B cell (primary cell): ENCODE results near the gene COL9A3. TPM values are rescaled to one million over a fixed set of nuclear protein-coding genes. Genes with fewer than 3 reads are reported as not detected.

Source experiments
- ATAC-seq: fragments of 200-7000 bp; cut with Tn5 transposase; one replicate; pipeline ENCODE4 v1.10.0; 2021; ENCODE audit warnings: low read depth, mild to moderate bottlenecking, moderate number of reproducible peaks, moderate library complexity
- CTCF ChIA-PET: fragments of 350-600 bp; sonication (Branson Sonifier 250); formaldehyde crosslinking; loops from one replicate; lab custom pipeline; 2021; ENCODE audit warnings: antibody characterized with exemption, inconsistent platforms; lab: Charles Lee
- POLR2A ChIA-PET: fragments of 350-600 bp; sonication (Branson Sonifier 250); formaldehyde crosslinking; loops from one replicate; lab custom pipeline; 2021; ENCODE audit warnings: antibody characterized with exemption; lab: Charles Lee
- DNase-seq: peaks from one replicate; pipeline ENCODE4 v3.0.0; 2013
- H2AFZ ChIP-seq: 2 replicates; pipeline ENCODE4 v1.6.1; 2012; ENCODE audit warnings: mild to moderate bottlenecking, low read depth, low read length; ENCODE audit not compliant: insufficient read depth, poor library complexity, severe bottlenecking
- H3K27ac ChIP-seq, 2 donors: 1 replicate in 1 of 2; 2 replicates in 1 of 2; pipeline ENCODE4 v1.5.1; 2012 to 2013; ENCODE audit warnings: low read length in 2 of 2, mild to moderate bottlenecking in 2 of 2, moderate library complexity in 1 of 2
- H3K27me3 ChIP-seq, 4 experiments: fragments of 200-600 bp in 1 of 4; sonication (generic) in 1 of 4; replicated peaks in 1 of 4; 1 replicate in 2 of 4; 2 replicates in 2 of 4; pipeline versions ENCODE4 v1.6.1 to v1.7.0; 2013 to 2016; ENCODE audit warnings: low read length in 3 of 4, mild to moderate bottlenecking in 2 of 4, mixed read lengths in 1 of 4, moderate library complexity in 1 of 4; ENCODE audit not compliant: insufficient read depth in 4 of 4, control insufficient read depth in 3 of 4; ENCODE audit errors: control extremely low read depth in 1 of 4
- H3K36me3 ChIP-seq, 2 experiments: replicated peaks in 1 of 2; 1 replicate in 1 of 2; 2 replicates in 1 of 2; pipeline versions ENCODE4 v1.6.1 to v1.7.1; 2013; ENCODE audit warnings: low read length in 1 of 2; ENCODE audit not compliant: insufficient read depth in 2 of 2, control insufficient read depth in 1 of 2; ENCODE audit errors: control extremely low read depth in 1 of 2, extremely low read depth in 1 of 2
- H3K4me1 ChIP-seq, 2 donors: fragments of 200-600 bp in 1 of 2; sonication (generic) in 1 of 2; 1 replicate in 1 of 2; 2 replicates in 1 of 2; pipeline versions ENCODE4 v1.5.1 to v1.6.1; 2013 to 2017; ENCODE audit warnings: low read length in 2 of 2; ENCODE audit not compliant: control insufficient read depth in 2 of 2, insufficient read depth in 2 of 2
- H3K4me2 ChIP-seq: replicated peaks from 2 replicates; pipeline ENCODE3; 2012; ENCODE audit warnings: mild to moderate bottlenecking, low read depth, low read length; ENCODE audit not compliant: poor library complexity, severe bottlenecking
- H3K4me3 ChIP-seq, 5 experiments: fragments of 200-600 bp in 1 of 5; sonication (generic) in 1 of 5; 1 replicate in 3 of 5; 2 replicates in 2 of 5; pipeline versions ENCODE4 v1.5.1 to v1.7.0; 2011 to 2016; ENCODE audit warnings: low read length in 4 of 5, mild to moderate bottlenecking in 4 of 5, low read depth in 2 of 5, control low read depth in 1 of 5, moderate library complexity in 1 of 5; ENCODE audit not compliant: insufficient read depth in 1 of 5; ENCODE audit errors: control extremely low read depth in 1 of 5, extremely low read depth in 1 of 5
- H3K79me2 ChIP-seq: fragments of 200-600 bp; sonication (generic); one replicate; pipeline ENCODE4 v1.6.0; 2016; ENCODE audit warnings: low read length; ENCODE audit not compliant: control insufficient read depth, insufficient read depth
- H3K9ac ChIP-seq: fragments of 200-600 bp; sonication (generic); 2 replicates; pipeline ENCODE4 v1.6.1; 2017; ENCODE audit warnings: mild to moderate bottlenecking, low read length, moderate library complexity
- H3K9me3 ChIP-seq, 3 donors: one replicate each; pipeline versions ENCODE4 v1.6.1 to v1.7.1; 2013; ENCODE audit warnings: low read length in 2 of 3; ENCODE audit not compliant: control insufficient read depth in 2 of 3, insufficient read depth in 1 of 3; ENCODE audit errors: control extremely low read depth in 1 of 3
- H4K20me1 ChIP-seq: 2 replicates; pipeline ENCODE4 v1.6.0; 2012; ENCODE audit warnings: mild to moderate bottlenecking, low read length; ENCODE audit not compliant: insufficient read depth, control insufficient read depth, poor library complexity, severe bottlenecking
- H3K27ac Mint-ChIP-seq: one replicate; pipeline ENCODE4 v1.8.0; 2021; ENCODE audit warnings: mixed read lengths
- H3K27me3 Mint-ChIP-seq: one replicate; pipeline ENCODE4 v1.8.0; 2021; ENCODE audit warnings: mixed read lengths
- H3K4me1 Mint-ChIP-seq: one replicate; pipeline ENCODE4 v1.8.0; 2021; ENCODE audit warnings: mixed read lengths
- H3K4me3 Mint-ChIP-seq: one replicate; pipeline ENCODE4 v1.8.0; 2021; ENCODE audit warnings: mixed read lengths
- H3K9me3 Mint-ChIP-seq: one replicate; pipeline ENCODE4 v1.8.0; 2022; ENCODE audit warnings: mixed read lengths; ENCODE audit not compliant: insufficient read depth
- CTCF ChIP-seq: fragments of 200-600 bp; IDR thresholded peaks from one replicate; pipeline ENCODE4 v1.8.0; 2022; ENCODE audit warnings: antibody characterized with exemption, mild to moderate bottlenecking
- EZH2 ChIP-seq: IDR thresholded peaks from 2 replicates; pipeline ENCODE4 v1.6.1; 2012; ENCODE audit warnings: borderline replicate concordance, low read depth, mild to moderate bottlenecking, moderate library complexity, low read length; ENCODE audit not compliant: insufficient read depth, poor library complexity, severe bottlenecking
- WGBS: methylation state at CpG from one replicate; pipeline ENCODE4 v1.1.5; 2013; ENCODE audit warnings: missing lambda C conversion rate; ENCODE audit not compliant: insufficient coverage; 5-methylcytosine and 5-hydroxymethylcytosine counted together
- intact Hi-C: fragments of 100-400 bp; cut with micrococcal nuclease; formaldehyde crosslinking; loops from one replicate; pipeline ENCODE4 v1.10.0; 2022
- polyA plus RNA-seq: library from polyadenylated mRNA; depleted of rRNA; stranded (reverse); fragments of >200 nt; gene quantifications from 2 replicates; pipeline ENCODE4 v1.2.3, GENCODE V29; 2012
- total RNA-seq, 2 donors: library from RNA; stranded (reverse); fragments of 120-200 nt in 1 of 2; gene quantifications; 1 replicate in 1 of 2; 2 replicates in 1 of 2; pipeline versions ENCODE4 v1.2.3 to v1.2.4, GENCODE V29; 2013 to 2022

COL9A3 gene
- total and polyA plus RNA-seq, 2 donors (not counting 1 experiment from before 2014, with no cell fraction given), result 10.7 to 96.3 TPM

- H3K36me3 ChIP-seq, result peaks cover 2 to 9% of the 10 kb centered on the region in 2 experiments
- ChIA-PET POLR2A (no interaction called here), CTCF (no interaction called here)
- intact Hi-C loops, result no loop called here
- Mint-ChIP-seq H3K4me3 (no peak overlapping the region), H3K9me3 (no peaks in the 10 kb centered on the region), H3K27ac (no peak overlapping the region), H3K4me1 (peaks cover 20% of the 10 kb centered on the region), H3K27me3 (no peaks in the 10 kb centered on the region)
- H4K20me1 ChIP-seq, result peaks cover 16% of the 10 kb centered on the region
- peaks cover 4% of the 10 kb centered on the region for H3K79me2 ChIP-seq
- TF ChIP-seq CTCF (no peak), EZH2 (no peak)
- no peak for DNase-seq
- no peak overlapping the region for H2AFZ ChIP-seq
- peaks cover 0 to 3% (median 0%) of the 10 kb centered on the region in 3 donors for H3K9me3 ChIP-seq
- 95% methylated on average over 22 of the region's 25 CpGs for WGBS
- no peak for ATAC-seq
- H3K4me3 ChIP-seq, result no peak overlapping the region
- no peak overlapping the region for H3K4me2 ChIP-seq
- no peak overlapping the region for H3K9ac ChIP-seq
- H3K4me1 ChIP-seq, result peaks cover 9 to 27% of the 10 kb centered on the region in 2 donors
- no peak overlapping the region for H3K27ac ChIP-seq
- H3K27me3 ChIP-seq, result peaks cover 0 to 9% (median 6%) of the 10 kb centered on the region in 4 experiments
Observed at GRCh38 chr20:62856931-62857619, 40.2 kb downstream of the COL9A3 start.
